IPS-11a (cell line): ENCODE data around the gene TOLLIP.

Experiments used
- H3K4me3 ChIP-seq: one replicate; pipeline ENCODE4 v1.5.1; 2013; ENCODE audit warnings: low read depth, low read length, control low read depth

Gene TOLLIP

GRCh38 chr11:1224491-1225385 is 84.7 kb downstream of the TOLLIP start:
- H3K4me3 ChIP-seq = no peak overlapping the region
